GM18870 (cell line): ENCODE data around the gene TNPO3.
A peak's percentile ranks its signal among the peaks of the same experiment; 100 is the strongest.
"Not testable (repeated sequence)": the region's sequence is repeated elsewhere in the genome, so short reads cannot be mapped to it uniquely, and the experiment has no call there.

ENCODE experiments used
- ATAC-seq: cut with Tn5 transposase; IDR thresholded peaks from one replicate; pipeline ENCODE4 v1.9.1; 2021; ENCODE audit warnings: moderate library complexity; ENCODE audit not compliant: unreplicated experiment

The TNPO3 gene

GRCh38 chr7:128968624-128969023 lies 86.3 kb downstream of the TNPO3 start:
- no peak for ATAC-seq

GRCh38 chr7:128963327-128963757 lies 91.6 kb downstream of the TNPO3 start:
- ATAC-seq, result peak; percentile 76

- peak; percentile 18 for ATAC-seq
These were observed 92.0 kb downstream of the TNPO3 start for GRCh38 chr7:128962899-128963298.

DNA sequence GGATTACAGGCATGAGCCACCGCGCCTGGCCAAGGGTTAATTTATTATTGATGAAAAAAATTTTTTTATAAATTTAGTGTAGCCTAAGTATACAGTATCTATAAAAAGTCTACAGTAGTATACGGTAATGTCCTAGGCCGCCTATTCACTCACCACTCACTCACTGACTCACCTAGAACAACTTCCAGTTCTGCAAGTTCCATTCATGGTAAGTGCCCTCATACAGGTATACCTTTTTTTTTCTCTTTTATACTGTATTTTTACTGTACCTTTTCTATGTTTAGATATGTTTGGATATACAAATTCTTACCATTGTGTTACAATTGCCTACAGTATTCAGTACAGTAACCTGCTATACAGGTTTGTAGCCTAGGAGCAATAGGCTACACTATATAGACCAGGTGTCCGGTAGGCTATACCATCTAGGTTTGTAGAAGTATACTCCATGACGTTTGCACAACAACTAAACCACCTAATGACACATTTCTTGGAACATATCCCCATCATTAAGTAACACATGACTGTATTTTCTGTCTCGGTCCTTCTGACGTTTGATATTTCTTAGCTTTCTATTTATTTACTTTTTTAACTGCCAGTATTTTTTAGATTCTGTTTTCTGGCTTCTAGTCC lies 93.8 kb downstream of the TNPO3 start:
- no peak for ATAC-seq

- no peak for ATAC-seq
These were observed 95.6 kb downstream of the TNPO3 start for GRCh38 chr7:128959296-128959695.

GRCh38 chr7:128955981-128956380 lies 98.9 kb downstream of the TNPO3 start:
- ATAC-seq, result no peak

GRCh38 chr7:128954830-128955802 lies 99.8 kb downstream of the TNPO3 start:
- ATAC-seq, result no peak

- ATAC-seq, result no peak
These were observed 100.8 kb downstream of the TNPO3 start for GRCh38 chr7:128954150-128954549.

GRCh38 chr7:128951296-128951695 lies 103.6 kb downstream of the TNPO3 start:
- ATAC-seq, result no peak

- no peak for ATAC-seq
These were observed 105.7 kb downstream of the TNPO3 start for GRCh38 chr7:128948976-128949760.

- ATAC-seq, result no peak
These were observed 106.5 kb downstream of the TNPO3 start for GRCh38 chr7:128948312-128948973.

DNA sequence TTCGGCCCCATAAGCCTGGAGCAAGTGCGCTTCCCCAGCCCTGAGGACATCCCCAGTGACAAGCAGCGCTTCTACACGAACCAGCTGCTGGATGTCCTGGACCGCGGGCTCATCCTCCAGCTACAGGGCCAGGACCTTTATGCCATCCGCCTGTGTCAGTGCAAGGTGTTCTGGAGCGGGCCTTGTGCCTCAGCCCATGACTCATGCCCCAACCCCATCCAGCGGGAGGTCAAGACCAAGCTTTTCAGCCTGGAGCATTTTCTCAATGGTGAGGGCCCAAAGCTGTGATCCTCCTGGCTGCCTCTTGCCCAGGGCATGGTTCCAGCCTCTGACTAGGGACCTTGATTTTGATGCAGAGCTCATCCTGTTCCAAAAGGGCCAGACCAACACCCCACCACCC lies 107.1 kb downstream of the TNPO3 start:
- no peak for ATAC-seq

DNA sequence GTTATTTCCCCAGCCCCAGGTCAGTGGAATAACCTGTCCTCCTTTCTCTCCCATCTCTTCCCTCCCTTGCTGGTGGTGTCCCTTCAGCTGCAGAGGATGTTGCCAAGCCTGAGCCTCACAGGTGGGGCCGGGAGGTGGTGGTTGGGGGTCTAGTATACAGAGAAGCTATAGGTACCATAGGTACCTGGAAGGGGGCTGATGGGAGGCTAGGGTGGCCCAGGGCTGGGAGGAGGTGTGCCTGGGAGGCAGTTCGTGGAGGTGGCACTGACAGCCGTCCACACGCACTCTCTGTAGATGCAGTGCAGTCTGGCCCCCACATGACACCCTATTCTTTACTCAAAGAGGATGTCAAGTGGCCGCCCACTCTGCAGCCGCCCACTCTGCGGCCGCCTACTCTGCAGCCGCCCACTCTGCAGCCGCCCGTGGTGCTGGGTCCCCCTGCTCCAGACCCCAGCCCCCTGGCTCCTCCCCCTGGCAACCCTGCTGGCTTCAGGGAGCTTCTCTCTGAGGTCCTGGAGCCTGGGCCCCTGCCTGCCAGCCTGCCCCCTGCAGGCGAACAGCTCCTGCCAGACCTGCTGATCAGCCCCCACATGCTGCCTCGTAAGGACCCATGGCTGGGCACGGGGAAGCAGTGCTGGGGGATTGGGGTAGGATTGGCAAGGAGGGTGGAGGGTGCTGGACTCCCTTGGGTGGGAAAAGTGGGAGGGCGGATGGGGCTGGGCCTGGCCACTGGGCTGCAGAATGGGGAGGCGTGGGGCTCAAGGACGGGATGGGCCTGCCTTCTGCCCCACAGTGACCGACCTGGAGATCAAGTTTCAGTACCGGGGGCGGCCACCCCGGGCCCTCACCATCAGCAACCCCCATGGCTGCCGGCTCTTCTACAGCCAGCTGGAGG lies 107.7 kb downstream of the TNPO3 start:
- ATAC-seq, result no peak

DNA sequence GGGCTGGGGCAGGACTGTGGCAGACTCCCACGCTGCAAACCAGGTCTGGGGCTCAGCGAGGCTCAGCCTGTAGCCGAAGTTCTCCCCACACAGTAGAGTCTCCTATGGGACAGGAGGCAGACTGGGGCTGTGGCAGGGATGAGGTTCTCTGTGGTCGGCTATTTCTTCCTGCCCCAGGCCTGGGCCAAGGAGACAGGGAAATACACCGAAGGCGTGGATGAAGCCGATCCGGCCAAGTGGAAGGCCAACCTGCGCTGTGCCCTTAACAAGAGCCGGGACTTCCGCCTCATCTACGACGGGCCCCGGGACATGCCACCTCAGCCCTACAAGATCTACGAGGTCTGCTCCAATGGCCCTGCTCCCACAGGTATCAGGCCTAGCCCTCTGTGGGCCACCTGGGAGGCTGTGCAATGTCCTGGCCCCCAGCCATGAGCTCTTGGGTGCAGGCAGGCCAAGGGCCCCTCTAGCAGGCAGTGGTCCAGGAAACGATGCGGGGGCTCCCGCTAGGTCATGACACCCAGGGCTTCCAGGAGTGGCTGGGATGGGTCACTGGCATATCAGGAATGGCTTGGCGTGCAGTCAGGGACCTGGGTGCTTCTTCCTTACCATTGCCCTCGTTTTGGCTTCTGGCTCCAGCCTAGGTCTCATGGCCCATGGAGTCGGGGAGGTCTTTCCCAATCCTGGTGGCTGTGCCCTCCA lies 109.1 kb downstream of the TNPO3 start:
- no peak for ATAC-seq

- no peak for ATAC-seq
These were observed 110.2 kb downstream of the TNPO3 start for GRCh38 chr7:128944487-128945236.

- ATAC-seq, result not testable (repeated sequence)
These were observed 111.7 kb downstream of the TNPO3 start for GRCh38 chr7:128943251-128943650.

DNA sequence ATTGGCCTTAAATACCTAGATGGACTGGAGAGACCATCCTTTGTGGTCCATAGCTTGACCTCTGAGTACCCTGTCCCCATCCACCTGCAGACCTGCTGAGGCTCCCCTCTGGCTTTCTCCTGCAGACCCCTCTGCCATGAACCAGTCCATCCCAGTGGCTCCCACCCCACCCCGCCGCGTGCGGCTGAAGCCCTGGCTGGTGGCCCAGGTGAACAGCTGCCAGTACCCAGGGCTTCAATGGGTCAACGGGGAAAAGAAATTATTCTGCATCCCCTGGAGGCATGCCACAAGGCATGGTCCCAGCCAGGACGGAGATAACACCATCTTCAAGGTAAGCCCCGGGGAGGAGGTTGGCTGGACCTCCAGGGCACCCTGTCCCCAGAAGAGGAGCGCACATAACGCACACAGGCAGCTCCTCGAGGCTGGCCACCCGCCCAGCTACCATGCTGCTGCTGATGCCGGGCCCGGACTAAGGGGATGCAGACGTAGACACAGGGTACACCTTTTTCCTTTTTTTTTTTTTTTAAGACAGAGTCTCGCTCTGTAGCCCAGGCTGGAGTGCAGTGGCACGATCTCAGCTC lies 112.9 kb downstream of the TNPO3 start:
- ATAC-seq, result no peak

GRCh38 chr7:128941323-128941890 lies 113.5 kb downstream of the TNPO3 start:
- ATAC-seq, result no peak
